Endothelial cell of umbilical vein (primary cell): ENCODE measurements around the gene HHLA2. TPM values are rescaled to one million over a fixed set of nuclear protein-coding genes. Genes with fewer than 3 reads are reported as not detected.

Source experiments
- BruUV-seq: library from RNA; stranded (reverse); fragments of 400-500 nt; replicated peaks from 2 replicates; lab custom pipeline; 2021; lab: Mats Ljungman, UMichigan
- CTCF ChIA-PET: fragments of 300-600, 350-600 bp; sonication (Branson Sonifier 250); formaldehyde crosslinking; loops from one replicate; lab custom pipeline; 2021; ENCODE audit warnings: antibody characterized with exemption, inconsistent platforms; lab: Charles Lee
- POLR2A ChIA-PET: fragments of 300-600, 350-600 bp; sonication (Branson Sonifier 250); formaldehyde crosslinking; loops from one replicate; lab custom pipeline; 2021; ENCODE audit warnings: antibody characterized with exemption, inconsistent platforms; lab: Charles Lee
- DNase-seq: peaks from one replicate; pipeline ENCODE4 v3.0.0-alpha.2; 2011; ENCODE audit warnings: low read depth, low spot score
- FAIRE-seq: peaks from 2 replicates; lab custom pipeline; 2011; peaks lifted over from hg19 to GRCh38; lab: Jason Lieb, UNC
- H2AFZ ChIP-seq: 2 replicates; pipeline ENCODE4 v1.6.0; 2012; ENCODE audit warnings: low read depth, low read length, control low read depth, inconsistent platforms
- H3K27ac ChIP-seq: 2 replicates; pipeline ENCODE4 v1.5.1; 2011; ENCODE audit warnings: low read depth, mild to moderate bottlenecking, control low read depth, low read length, moderate library complexity; ENCODE audit not compliant: insufficient read depth
- H3K27me3 ChIP-seq, 2 experiments: 2 replicates each; pipeline versions ENCODE4 v1.6.0 to v1.6.1; 2011; ENCODE audit warnings: low read length in 2 of 2, mixed read lengths in 1 of 2; ENCODE audit not compliant: control insufficient read depth in 2 of 2, insufficient read depth in 2 of 2
- H3K36me3 ChIP-seq, 2 experiments: 2 replicates in 1 of 2; 3 replicates in 1 of 2; pipeline ENCODE4 v1.5.1; 2011; ENCODE audit warnings: low read length in 2 of 2, mild to moderate bottlenecking in 1 of 2, moderate library complexity in 1 of 2; ENCODE audit not compliant: control insufficient read depth in 2 of 2, insufficient read depth in 2 of 2; ENCODE audit errors: extremely low read depth in 1 of 2
- H3K4me1 ChIP-seq: 3 replicates; pipeline ENCODE4 v1.5.1; 2011; ENCODE audit warnings: mild to moderate bottlenecking, low read length; ENCODE audit not compliant: control insufficient read depth, insufficient read depth; ENCODE audit errors: extremely low read depth
- H3K4me2 ChIP-seq: 2 replicates; pipeline ENCODE4 v1.6.1; 2011; ENCODE audit warnings: low read length, control low read depth, mixed read lengths; ENCODE audit not compliant: insufficient read depth
- H3K4me3 ChIP-seq, 3 experiments: fragments of 200-600 bp in 1 of 3; sonication (generic), shearing (Covaris generic) in 1 of 3; replicated peaks in 1 of 3; 2 replicates each; pipeline ENCODE4 v1.5.1; 2011 to 2016; ENCODE audit warnings: control low read depth in 3 of 3, low read length in 3 of 3, mild to moderate bottlenecking in 2 of 3, inconsistent platforms in 1 of 3, low read depth in 1 of 3, moderate library complexity in 1 of 3; ENCODE audit not compliant: insufficient read depth in 1 of 3
- H3K79me2 ChIP-seq: 2 replicates; pipeline ENCODE4 v1.6.0; 2012; ENCODE audit warnings: low read length, inconsistent platforms; ENCODE audit not compliant: control insufficient read depth, insufficient read depth
- H3K9ac ChIP-seq: replicated peaks from 2 replicates; pipeline ENCODE3; 2011; ENCODE audit warnings: low read length, control low read depth; ENCODE audit not compliant: insufficient read depth; ENCODE audit errors: extremely low read depth
- H3K9me1 ChIP-seq: replicated peaks from 3 replicates; pipeline ENCODE4 v1.6.0; 2011; ENCODE audit warnings: mild to moderate bottlenecking, low read length; ENCODE audit not compliant: control insufficient read depth, insufficient read depth; ENCODE audit errors: extremely low read depth
- H3K9me3 ChIP-seq: replicated peaks from 2 replicates; pipeline ENCODE4 v1.5.1; 2012; ENCODE audit warnings: low read length, inconsistent platforms; ENCODE audit not compliant: control insufficient read depth, insufficient read depth
- H4K20me1 ChIP-seq: replicated peaks from 2 replicates; pipeline ENCODE3; 2011; ENCODE audit warnings: mild to moderate bottlenecking, low read length; ENCODE audit not compliant: control insufficient read depth, insufficient read depth; ENCODE audit errors: extremely low read depth
- EZH2 ChIP-seq: IDR thresholded peaks from 2 replicates; pipeline ENCODE4 v1.6.1; 2012; ENCODE audit warnings: borderline replicate concordance, low read depth, mild to moderate bottlenecking, moderate library complexity, low read length, inconsistent platforms; ENCODE audit not compliant: severe bottlenecking
- FOS ChIP-seq: IDR thresholded peaks from 2 replicates; pipeline ENCODE4 v1.6.1; 2011; ENCODE audit warnings: mild to moderate bottlenecking, low read length, moderate library complexity, borderline replicate concordance; ENCODE audit not compliant: insufficient read depth
- GATA2 ChIP-seq: IDR thresholded peaks from 2 replicates; pipeline ENCODE4 v1.7.0; 2011; ENCODE audit warnings: low read depth, mild to moderate bottlenecking, moderate library complexity, mixed read lengths, low read length; ENCODE audit not compliant: insufficient read length, insufficient read depth
- JUN ChIP-seq: IDR thresholded peaks from 2 replicates; pipeline ENCODE4 v1.6.1; 2011; ENCODE audit warnings: borderline replicate concordance, low read depth; ENCODE audit not compliant: insufficient read length, insufficient read depth
- MYC ChIP-seq: IDR thresholded peaks from one replicate; pipeline ENCODE4 v1.6.1; 2011; ENCODE audit warnings: mild to moderate bottlenecking, low read depth, low read length
- POLR2A ChIP-seq: IDR thresholded peaks from 2 replicates; pipeline ENCODE4 v1.6.1; 2012; ENCODE audit warnings: low read depth, mild to moderate bottlenecking, control low read depth, low read length
- POLR2AphosphoS5 ChIP-seq: IDR thresholded peaks from 2 replicates; pipeline ENCODE4 v1.6.1; 2012; ENCODE audit warnings: low read depth, mild to moderate bottlenecking, control low read depth, low read length, moderate library complexity; ENCODE audit not compliant: insufficient read depth
- dilution Hi-C: fragments of 300-500 bp; cut with MboI; formaldehyde crosslinking; loops from one replicate; pipeline ENCODE4 v1.15.0; 2019; ENCODE audit warnings: low sequenced_read_pairs; ENCODE audit not compliant: extremely low pct_ligation_motif_present
- intact Hi-C: fragments of 100-400 bp; cut with micrococcal nuclease; formaldehyde crosslinking; loops from one replicate; pipeline ENCODE4 v1.10.0; 2022
- polyA plus RNA-seq, 4 experiments: library from polyadenylated mRNA; depleted of rRNA in 3 of 4; stranded (reverse) in 3 of 4; unstranded in 1 of 4; fragments of >200 nt; gene quantifications; 2 replicates each; pipeline versions ENCODE4 v1.2.1 to v1.2.3, GENCODE V29; 2011 to 2012; ENCODE audit warnings: missing spikeins in 1 of 4
- total RNA-seq: library from RNA; stranded (reverse); gene quantifications from 2 replicates; pipeline ENCODE4 v1.2.3, GENCODE V29; 2021
- TF ChIP-seq, protein P1 (sequence below): IDR thresholded peaks from 2 replicates; pipeline ENCODE4 v1.6.1; 2011; ENCODE audit not compliant: insufficient read depth, insufficient read length
- TF ChIP-seq, protein P2 (sequence below), 2 donors: IDR thresholded peaks; 1 replicate in 1 of 2; 2 replicates in 1 of 2; pipeline ENCODE4 v1.5.1; 2011; ENCODE audit warnings: low read length in 2 of 2, mild to moderate bottlenecking in 2 of 2, moderate library complexity in 2 of 2, control low read depth in 1 of 2, inconsistent platforms in 1 of 2, low read depth in 1 of 2; ENCODE audit not compliant: insufficient read depth in 1 of 2; ENCODE audit errors: extremely low read depth in 1 of 2

Gene HHLA2
- total and polyA plus RNA-seq, 2 donors (not counting 3 experiments of a cell fraction or from before 2014, with no cell fraction given): not detected

GRCh38 chr3:108406661-108407206 is 110.4 kb downstream of the HHLA2 start:
- intact Hi-C loops (loop anchor here (1.0 kb wide), 3 partner anchors 247 to 468 kb away; no protein-coding TSS in a partner anchor), dilution Hi-C loops (no loop called here)
- no peaks in the 10 kb centered on the region for H3K9me3 ChIP-seq
- H3K36me3 ChIP-seq: no peaks in the 10 kb centered on the region
- CTCF ChIA-PET: interaction anchor here (0.9 to 3.5 kb wide), 11 partner anchors 11 to 730 kb away, joined by 3 to 30 read pairs (median 5); no protein-coding TSS in a partner anchor
- DNase-seq: peak; percentile 60
- POLR2A ChIA-PET: no interaction called here
- no peaks in the 10 kb centered on the region for H3K9me1 ChIP-seq
- no peak overlapping the region for H3K9ac ChIP-seq
- no peak overlapping the region for H3K4me3 ChIP-seq
- peak overlapping the region; percentile 67 for H2AFZ ChIP-seq
- no peak overlapping the region for H3K4me2 ChIP-seq
- no peak overlapping the region for H3K27ac ChIP-seq
- H3K79me2 ChIP-seq: no peaks in the 10 kb centered on the region
- TF ChIP-seq GATA2 (no peak), POLR2A (no peak), EZH2 (no peak), MYC (peak; percentile 27), JUN (no peak), FOS (no peak), POLR2AphosphoS5 (no peak)
- TF ChIP-seq, protein P1, sequence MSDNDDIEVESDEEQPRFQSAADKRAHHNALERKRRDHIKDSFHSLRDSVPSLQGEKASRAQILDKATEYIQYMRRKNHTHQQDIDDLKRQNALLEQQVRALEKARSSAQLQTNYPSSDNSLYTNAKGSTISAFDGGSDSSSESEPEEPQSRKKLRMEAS: no peak
- TF ChIP-seq, protein P2, sequence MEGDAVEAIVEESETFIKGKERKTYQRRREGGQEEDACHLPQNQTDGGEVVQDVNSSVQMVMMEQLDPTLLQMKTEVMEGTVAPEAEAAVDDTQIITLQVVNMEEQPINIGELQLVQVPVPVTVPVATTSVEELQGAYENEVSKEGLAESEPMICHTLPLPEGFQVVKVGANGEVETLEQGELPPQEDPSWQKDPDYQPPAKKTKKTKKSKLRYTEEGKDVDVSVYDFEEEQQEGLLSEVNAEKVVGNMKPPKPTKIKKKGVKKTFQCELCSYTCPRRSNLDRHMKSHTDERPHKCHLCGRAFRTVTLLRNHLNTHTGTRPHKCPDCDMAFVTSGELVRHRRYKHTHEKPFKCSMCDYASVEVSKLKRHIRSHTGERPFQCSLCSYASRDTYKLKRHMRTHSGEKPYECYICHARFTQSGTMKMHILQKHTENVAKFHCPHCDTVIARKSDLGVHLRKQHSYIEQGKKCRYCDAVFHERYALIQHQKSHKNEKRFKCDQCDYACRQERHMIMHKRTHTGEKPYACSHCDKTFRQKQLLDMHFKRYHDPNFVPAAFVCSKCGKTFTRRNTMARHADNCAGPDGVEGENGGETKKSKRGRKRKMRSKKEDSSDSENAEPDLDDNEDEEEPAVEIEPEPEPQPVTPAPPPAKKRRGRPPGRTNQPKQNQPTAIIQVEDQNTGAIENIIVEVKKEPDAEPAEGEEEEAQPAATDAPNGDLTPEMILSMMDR (IDR thresholded peaks at IDR 0.05; ENCODE audit: extremely low read depth in 1 of 2, insufficient read depth in 1 of 2, low read depth in 1 of 2, low read length in 2 of 2): peak; percentile 48 to 52
- H3K27me3 ChIP-seq: no peaks in the 10 kb centered on the region
- H3K4me1 ChIP-seq: no peaks in the 10 kb centered on the region
- peak; percentile 98 for FAIRE-seq
- no TSS peak for BruUV-seq
- H4K20me1 ChIP-seq: no peaks in the 10 kb centered on the region
